Measurements from ENCODE around the gene SERTM1.

SERTM1 gene

DNA sequence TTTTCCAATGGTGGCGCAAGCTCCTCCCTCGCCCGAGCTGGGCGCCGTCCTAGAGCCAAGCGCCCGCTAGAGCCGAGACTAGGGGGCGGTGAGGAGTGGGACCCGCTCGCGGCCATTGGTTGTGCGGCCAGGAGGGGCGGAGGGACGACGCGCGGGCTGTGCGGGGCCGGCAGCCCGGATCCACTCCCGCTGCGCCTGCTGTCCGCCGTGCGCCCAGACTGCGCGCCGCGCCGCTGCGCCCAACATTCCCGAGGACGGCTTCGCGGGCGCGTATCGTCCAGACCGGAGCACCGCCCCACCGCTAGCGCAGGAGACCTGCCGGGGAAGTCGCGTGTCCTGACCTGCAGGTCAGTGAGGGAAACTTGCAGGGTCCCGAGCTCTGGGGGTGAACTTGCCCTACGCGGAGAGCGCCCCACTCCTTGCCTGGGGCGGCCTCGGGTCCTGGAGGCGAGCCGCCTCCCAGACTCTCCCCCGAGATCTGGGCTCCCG is at the start of gene SERTM1:
Gene SERTM1 (plus strand): TSS at position 183 of the 489 bp plus-strand sequence. CDS start 21,059 bp downstream, outside the sequence.
- DNase-seq: no peak

DNA sequence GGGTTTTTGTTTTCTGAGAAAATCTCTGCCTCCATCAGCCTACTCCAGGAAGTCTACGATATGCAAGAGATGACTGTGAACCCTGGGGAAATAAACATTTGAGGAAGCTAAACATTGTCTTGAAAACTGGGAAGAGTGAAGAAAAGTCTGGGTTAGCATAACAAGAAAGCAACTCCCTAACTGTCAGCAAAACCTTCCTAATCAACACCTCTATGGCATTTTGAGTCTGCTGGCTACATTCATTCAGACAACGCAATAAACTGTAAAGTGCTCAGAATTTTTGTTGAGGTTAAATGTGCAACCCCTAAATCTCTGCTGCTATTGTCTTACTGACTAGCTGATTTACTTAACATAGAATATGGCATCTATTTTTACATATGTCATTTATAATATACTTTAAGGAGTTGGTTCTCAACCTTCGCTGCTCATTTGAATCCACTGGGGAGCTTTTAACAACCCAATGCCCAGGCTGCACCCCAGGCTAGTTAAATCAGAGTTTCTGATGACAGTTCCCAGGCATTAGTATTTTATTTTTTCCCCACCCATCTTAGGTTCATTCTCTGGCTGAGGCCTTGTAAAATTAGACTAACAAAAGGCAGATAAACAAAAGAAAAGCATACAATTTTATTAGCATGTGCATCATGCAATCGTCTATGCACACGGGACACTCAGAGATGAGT is 45.3 kb upstream of the SERTM1 start:
- no peak for DNase-seq

DNA sequence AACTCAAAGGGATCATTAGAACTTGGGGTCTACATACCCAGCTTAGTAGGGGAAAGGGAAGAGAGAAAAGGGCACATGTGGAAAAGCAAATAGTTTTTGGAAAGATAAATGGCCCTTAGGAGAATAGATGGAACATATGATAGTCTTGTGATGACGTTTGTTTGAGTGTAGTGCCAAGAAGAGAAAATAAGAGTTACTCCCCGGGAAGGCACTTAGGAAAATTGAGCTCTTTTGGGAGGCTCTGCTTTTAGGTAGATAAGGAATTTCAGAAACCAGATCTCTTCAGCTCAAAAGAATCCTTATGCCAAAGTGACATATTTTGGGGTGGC is 44.8 kb upstream of the SERTM1 start:
- DNase-seq: no peak

DNA sequence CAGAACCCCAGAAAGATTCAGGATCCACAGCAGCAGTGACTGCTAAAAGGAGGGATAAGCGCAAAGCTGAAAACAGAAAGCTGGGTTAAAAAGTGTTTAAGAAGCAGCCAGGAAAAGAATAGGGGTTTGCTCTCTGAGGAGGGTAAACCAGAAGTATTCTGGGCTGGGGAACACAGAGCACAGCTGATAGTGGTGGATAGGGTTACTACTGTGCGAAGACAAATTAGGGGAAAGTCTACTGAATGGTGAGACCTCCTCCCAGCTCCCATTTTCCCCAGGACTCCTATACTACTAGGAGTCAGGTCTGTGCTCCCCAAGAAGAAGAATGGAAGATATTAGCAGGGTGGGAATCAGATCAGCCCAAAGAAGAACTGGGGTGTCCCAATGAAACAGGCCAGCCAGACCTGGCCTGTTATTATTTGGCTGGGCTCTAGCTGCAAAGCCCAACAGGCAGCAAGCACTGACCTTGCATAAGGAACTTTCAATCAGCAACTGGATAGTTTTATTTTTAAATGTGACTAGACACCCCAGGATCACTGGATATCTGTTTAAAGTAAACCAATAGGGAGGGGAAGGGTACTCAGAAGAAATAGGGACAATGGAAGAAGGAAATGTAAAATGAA is 43.5 kb upstream of the SERTM1 start:
- no peak for DNase-seq

DNA sequence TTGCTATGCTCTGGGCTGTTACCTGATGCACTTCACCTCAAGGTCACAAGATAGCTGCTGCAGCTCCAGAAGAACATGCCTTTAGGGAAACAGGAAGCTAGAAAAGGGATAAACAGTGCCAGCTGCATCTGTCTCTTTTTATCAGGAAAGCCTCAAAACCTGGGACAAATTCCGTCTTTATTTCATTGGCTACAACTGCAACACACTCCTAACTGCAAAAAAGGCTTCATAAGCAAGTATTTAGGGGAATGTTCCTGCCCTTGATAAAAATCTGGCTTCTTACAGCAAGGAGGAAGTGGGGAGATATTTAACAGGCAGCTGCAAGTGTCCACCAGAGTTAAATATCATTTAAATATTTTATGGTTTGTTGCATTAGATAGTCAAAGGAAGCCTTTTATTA is 34.2 kb upstream of the SERTM1 start:
- DNase-seq: no peak

DNA sequence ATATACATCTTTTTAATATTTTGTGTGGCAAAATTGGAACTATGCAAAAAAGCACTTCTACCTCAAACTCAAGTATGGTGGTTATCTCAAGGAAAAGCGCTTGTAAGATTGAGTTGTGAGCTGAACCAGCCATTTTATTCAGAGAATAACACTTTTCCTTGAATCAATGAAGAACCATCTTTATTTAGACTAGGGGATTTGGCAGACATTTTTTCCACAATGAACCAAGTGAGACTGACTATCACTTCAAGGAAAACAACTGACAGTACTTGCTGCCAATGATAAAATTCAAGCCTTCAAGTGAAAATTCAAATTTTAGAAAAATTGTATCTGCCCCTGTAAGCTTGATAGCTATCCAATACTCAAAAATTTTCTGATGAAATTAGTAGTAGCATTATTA is 23.2 kb upstream of the SERTM1 start:
- no peak for DNase-seq

DNA sequence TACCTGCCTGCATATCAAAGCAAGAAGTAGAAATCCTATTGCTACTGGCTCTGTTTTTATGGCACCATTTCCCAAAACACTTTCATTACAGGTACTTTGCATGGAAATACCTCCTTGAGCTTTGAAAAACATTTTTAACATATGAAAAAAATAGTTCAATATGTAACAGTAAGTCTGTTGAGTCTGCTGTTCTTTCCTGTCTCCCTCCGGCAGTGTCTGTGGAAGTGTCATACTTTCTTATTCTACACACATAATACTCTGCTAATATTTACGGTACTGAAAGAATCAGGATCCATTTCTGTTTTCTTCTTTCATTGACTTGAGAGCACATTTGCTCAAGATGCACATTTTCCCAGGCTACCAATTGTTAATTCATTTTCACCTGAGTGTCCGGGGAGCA is 8.2 kb upstream of the SERTM1 start:
- no peak for DNase-seq

DNA sequence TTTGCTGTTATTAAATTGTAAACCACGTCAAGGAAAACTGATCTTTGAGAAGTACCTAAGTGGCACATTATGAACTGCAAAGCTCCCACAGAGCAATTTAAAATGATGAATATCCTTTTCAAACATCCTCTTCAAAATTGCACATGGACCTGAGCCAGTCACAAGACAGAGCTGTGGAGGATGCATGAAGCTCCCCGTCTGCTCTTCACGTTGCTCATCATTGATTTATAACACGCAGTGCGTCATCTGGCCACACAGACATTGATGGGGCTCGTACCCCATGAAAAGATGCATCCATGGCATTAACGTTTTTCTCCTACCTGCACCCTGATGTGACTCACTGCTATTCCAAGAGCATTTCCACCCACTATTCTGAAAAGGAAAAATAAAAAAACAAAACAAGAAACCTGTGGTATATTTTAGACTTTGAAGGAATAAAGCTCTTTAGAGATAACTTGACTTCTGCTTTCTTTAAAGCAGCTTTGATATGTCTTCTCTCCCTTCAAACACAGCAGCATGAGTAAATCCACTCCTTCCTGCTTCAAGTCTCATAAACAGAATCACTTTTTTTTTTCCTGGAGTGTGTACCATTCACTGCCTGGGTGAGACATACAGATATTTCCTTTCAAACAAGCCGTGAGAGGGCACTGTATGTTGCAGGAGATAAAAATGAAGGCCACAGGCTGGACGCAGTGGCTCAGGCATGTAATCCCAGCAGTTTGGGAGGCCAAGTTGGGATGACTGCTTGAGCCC is 7.2 kb upstream of the SERTM1 start:
- no peak for DNase-seq

DNA sequence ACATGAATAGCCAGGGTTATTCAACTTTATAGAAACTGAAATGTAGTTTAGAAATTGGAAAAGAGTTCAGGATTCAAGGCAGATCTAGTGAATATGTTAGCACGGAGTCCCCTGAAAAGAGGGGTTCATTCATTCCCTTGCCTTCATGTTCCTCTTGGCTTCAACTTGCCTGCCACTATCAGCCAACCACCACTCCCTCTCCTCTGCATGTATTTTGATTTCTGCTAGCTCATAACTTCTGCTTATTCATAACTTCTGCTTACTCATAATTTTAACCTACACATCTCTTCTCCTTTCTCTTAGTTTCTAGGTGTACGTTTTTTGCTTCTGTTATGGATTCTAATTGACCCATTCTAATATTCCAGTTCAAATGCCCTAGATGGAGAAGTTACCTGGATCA is 5.5 kb upstream of the SERTM1 start:
- DNase-seq: no peak

DNA sequence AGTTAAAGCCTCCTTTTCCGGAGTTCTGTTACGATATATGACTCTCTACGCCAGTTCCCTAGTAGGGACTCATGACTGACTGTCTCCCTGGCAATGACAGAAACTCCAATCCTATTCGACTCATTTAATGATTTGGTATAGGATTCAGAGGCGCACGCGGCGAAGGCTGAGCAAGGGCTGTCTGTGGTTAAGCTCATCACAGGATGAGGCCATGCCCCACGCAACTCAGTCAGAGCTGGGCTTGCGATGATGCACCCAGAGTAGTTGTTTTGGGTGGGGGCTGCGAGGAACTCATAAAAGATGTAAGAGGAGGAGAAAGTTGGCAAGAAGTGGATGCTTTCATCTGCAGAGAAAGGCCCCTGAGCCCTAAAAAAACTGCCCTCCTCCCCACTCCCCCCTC is 468 bp upstream of the SERTM1 start:
- DNase-seq: no peak

DNA sequence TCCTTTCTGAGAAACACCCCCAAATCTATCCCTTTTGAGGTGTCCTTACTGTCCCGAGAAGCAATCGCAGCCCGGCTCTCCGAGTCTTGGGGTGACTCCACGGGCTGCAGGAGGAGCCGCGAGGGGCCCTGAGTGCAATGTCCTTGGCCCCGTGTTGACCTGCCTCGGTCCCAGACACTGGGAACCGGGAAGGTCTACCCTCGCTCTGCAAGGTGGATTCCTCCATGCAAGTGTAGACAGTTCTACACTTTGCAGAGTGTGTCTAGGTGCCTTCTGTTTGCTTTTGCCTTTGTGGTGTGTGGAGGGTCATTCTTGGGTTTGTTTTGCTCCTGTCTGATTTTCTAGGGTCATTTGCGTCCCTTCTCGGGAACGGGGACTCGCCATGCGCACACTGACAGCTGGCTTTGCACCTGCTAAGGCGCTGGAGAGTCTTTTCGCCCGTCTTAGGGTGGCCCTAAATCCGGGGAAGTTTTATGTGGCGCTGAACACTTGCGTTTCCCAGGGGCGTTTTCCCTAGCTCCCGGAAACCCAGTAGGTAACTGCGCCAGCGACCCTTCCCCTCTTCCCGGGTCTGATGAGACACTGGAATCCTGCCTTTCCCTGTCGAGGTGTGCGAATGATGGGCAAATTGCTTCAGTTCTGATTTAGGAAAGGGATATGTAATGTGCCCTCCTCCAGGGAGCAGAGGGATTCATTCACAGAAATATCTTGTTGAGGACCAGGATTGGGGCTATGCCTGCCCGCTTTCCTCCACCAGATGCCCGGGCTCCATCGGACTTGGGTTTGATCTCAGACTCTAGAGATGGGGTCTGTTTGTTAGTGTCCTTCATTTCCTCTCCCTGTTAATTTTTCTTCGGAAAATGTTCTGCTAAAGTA is 755 bp downstream of the SERTM1 start:
- DNase-seq: no peak

DNA sequence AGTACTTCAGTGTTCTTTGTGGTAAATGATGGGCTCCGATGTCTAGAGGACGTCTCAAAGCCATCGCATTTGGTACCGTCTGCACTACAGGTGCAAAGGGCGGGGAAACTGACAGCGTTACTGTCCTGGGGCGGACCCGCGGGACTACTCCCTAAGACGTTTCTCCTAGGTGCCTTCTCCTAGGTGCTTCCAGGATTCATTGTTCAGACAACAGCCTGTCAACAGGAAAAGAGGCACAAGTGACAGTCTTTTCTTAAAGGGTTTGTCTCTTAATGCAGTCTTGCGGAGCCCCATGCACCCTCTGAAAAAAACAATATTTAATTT is 1.4 kb downstream of the SERTM1 start:
- DNase-seq: no peak

DNA sequence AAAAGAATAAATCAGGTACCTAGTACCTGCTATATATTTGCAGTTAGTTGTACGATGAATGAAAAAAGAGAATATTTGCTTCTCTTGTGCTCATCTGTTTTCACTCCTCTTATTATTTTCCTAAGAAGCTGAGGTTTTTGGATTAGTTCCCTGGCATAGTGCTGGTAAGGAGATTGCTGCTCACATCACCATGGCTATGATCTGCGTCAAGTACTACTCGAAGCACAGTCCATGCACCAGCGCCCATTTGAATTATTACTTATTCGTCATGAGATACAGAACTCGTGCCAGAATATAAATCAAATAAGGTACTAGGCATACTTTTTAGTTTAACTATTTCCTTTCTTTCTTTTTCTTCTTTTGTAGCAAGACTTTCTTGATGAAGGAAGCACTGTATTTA is 7.1 kb downstream of the SERTM1 start:
- no peak for DNase-seq

DNA sequence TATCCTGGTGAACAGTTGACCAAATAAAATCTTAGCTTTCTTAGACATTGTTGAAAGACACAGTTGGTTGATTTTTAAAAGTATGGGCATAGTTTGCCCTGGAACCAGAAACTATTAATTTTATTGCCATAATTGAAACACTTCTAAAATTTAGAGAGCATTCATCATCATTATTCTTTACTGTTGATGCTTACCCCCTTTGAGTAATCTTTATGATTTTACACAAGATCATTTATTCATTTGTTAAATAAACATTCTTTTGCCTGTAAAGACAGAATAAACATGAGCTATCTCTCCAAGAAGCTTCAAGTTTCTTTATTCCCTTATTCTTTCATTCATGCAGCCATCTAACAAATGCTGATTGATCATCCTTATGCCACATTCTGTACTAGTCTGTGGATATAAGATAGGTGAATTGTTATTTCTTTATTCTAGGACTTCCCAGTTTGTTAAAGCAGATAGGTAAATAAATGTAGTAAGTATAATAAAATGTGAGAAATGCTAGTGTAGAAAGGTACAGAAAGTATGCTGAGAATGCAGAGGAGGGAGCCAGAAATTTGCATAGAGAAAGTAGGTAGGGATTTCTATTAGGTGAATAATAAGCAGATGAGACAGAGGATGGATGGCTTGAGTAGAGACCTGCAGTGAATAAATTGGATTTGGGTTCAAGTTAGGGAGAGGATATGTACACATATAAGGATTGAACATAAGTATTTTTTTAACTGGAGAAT is 8.2 kb downstream of the SERTM1 start:
- DNase-seq: no peak

DNA sequence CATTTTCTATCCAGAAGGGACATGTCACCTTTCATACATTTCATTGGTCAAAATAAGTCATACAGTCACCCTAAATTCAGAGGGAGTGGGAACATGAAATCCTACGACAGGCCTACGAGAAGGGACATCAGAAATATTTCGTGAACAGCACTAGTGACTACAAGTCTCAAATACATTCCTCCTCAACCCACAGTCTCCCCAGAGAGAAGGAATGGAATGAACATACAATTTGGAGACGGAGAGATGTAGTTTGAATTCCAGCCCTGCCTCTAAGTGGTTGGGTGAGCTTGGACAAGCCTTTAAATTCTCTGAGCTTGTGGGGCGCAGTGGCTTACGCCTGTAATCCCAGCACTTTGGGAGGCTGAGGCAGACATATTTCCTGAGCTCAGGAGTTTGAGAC is 9.9 kb downstream of the SERTM1 start:
- DNase-seq: no peak

DNA sequence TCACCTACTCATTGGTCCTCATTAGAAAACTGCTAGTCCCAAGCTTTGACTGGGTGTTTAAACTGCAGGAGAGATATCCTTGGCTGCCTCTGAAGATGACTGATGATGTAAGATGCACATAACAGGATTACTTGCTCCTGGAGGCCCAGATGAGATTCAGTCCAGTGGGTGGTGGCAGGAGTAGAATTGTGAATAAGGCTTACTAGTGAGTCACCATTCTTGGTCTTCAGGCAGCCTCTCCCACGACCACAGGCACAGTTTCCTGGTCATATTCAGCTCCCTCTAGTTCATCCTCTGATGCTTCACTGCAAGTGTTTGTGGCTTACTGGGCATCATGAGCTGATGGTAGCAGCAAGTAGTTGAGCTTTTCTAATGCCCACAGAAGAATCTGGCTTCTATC is 12.1 kb downstream of the SERTM1 start:
- no peak for DNase-seq

DNA sequence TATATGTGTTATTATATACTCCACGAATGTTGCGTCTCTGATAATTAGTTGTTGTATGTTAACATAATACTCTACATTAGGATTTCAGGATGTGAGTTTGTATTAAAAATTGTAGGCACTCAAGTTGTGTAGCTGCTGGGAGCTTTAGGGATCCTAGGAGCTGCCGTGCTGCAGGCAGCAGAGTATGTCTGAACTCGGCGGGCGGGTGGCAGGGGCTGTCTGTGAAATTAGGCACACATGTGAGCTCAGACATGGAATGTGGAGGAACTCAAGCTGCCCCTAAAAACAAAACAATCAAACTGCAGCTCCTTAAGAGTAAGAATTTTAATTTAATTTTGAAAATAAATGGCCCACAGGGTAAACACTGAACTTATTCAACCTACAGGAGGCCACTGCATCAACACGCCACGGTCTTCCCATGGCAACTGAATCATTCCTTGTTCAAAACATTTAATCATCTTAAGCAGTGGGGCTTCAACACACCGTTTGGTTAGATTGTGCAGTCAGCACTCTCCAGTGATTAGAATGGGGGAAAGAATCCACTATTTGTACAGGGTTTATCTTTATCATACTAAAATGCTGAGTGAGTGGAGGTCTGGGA is 22.7 kb downstream of the SERTM1 start:
- DNase-seq: no peak

DNA sequence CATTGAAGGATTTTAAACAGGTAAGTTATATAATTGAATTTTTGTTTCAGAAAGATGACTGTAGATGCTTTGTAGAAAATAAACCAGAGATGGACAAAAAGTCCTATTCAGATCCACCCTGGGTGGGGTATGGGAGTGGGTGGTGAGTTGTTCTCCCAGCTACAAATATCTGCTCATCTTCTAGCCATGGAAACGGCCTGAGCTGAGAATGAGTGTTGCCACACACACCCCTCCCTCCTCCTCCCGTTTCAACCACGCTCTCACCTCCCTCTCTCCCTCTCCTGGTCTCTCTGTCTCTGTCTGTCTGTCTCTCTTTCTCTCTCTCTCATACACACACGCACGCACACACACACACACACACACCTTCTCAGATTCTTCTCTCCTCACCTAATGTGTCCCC is 26.4 kb downstream of the SERTM1 start:
- DNase-seq: no peak

DNA sequence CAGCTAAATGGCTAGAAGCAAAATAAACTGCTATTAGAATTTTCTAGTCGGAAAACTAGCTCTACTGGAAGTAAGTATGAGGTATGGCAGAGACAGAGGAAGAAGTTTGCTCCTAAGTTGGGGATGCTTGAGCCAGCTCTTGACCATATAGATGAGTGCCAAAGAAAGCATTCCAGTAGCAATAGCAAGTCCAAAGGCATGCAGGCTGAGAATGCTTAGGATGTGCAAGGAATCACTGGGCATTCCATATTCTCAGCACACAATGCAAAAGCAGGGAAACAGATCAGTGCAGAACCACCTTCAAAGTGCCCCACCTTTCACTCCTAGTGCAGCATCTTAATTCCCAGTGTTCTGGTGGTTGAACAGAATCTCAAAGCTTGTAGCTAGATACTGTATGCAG is 32.9 kb downstream of the SERTM1 start:
- no peak for DNase-seq

DNA sequence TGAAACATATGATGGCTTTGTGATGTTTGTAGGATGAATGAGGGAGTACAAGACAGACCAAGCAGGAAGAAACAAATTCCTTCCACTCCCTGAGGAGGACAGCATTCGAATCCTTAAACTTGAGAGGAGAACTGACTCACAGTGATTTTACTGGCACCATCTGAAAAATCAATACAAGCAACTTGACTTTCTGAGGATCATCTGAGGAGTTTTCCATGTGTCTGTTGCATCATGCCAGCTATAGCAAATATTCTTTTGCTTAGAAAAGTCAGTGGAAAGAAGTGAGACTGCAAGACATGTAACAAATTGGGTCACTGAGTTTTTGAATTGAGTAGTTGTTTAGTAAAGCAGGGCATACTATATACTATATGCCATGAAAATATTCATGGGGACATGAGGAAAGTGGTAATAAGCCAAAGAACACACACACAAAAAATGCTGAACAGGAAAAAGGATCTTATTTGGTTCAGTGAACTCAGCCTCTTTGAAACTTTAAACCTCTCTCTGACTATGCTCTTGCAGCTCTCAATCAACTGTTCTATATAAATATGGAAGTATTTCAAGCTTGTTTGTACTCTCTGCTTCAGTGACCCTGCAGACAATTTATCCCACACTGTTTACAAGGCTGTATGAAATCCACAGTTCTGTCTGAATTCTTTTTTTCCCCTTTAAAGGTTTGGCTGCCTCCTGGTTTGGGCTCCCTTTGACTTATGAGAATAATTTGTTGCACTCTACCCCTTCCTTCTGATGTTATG is 35.5 kb downstream of the SERTM1 start:
- no peak for DNase-seq

DNA sequence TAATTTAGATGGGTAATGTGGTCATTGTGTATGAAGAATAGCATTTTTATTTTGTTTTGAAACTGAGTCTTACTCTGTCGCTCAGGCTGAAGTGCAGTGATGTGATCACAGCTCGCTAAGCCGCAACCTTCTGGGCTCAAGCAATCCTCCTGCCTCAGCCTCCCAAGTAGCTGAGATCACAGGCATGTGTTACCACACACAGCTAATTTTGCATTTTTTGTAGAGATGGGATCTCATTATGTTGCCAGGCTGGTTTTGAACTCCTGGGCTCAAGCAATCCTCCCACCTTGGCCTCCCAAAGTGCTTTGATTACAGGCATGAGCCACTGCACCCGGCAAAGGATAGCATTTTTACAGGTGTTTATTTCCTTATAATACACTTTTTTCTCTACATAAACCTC is 36.6 kb downstream of the SERTM1 start:
- no peak for DNase-seq

DNA sequence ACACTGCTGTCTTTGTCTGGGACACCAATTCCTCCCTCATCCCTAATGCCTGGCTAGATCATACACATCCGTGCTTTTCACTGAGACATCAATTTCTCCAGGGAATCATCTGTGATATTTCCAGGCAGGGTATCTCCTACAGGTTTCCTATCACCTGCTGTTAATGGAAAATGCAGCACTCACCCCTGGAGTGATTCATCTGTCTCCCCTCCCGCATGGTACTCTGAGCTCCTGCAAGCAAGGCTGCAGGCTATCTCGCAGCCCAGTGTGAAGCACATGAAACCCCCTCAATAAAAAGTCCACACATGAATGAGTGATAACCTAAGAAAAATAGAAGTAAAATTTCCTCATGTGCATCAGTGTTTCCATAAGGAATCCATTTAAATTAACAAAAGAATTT is 38.5 kb downstream of the SERTM1 start:
- no peak for DNase-seq

Data from activated T-cell treated with anti-CD3 and anti-CD28 coated beads for 4 hours (primary cell).